ENCODE data around the gene MRPL40. TPM values are rescaled to one million over a fixed set of nuclear protein-coding genes. Genes with fewer than 3 reads are reported as not detected.
A peak's percentile ranks its signal among the peaks of the same experiment; 100 is the strongest.

MRPL40 gene
- total and polyA plus RNA-seq, 2 experiments from 2014 or later, result 15.5 to 53.5 TPM

DNA sequence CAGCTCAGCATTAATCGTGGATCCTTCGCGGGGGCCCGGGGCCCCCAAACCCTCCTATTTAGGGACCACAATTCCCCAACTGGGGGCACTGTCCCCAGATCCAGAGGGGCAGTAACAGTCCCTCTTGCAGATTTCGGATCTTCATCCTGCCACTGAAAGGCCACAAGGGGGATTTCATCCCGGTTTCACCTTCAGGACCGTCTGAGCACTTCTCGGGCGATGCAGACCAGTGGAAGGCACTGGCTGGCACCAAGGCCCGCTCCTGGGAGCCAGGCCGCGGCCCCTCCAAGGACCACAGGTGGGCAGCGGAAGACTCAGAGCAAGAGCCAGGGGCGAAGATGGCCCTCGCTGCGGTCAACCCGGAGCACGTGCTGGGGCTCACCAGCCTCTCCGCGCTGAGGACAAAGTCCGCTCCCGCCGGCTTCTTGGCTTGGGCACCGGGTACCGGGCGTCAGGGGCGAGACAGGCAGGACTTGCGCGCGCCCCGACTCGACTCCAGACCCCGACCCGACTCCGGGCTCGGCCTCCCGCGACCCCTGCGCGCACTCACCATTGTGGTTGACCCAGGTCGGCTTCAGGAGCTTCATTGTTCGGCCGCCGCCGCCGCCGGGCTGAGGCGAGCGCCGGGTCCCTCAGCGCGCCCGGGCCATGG is 1.3 kb upstream of the MRPL40 start:
- peak overlapping the region; percentile 95 for H3K4me3 ChIP-seq
- H3K4me1 ChIP-seq (ENCODE audit: insufficient read depth), result peaks cover 19% of the 10 kb centered on the region
- H3K4me1 Mint-ChIP-seq, result peaks cover 21% of the 10 kb centered on the region
- H3K4me2 ChIP-seq, result peak overlapping the region; percentile 100
- H3K4me3 Mint-ChIP-seq, result peak overlapping the region; percentile 85
- H2AFZ ChIP-seq, result no peak overlapping the region
- no peak for TF ChIP-seq JUNB (IDR thresholded peaks at IDR 0.05; ENCODE audit: unreplicated experiment)
- TF ChIP-seq, protein P1, sequence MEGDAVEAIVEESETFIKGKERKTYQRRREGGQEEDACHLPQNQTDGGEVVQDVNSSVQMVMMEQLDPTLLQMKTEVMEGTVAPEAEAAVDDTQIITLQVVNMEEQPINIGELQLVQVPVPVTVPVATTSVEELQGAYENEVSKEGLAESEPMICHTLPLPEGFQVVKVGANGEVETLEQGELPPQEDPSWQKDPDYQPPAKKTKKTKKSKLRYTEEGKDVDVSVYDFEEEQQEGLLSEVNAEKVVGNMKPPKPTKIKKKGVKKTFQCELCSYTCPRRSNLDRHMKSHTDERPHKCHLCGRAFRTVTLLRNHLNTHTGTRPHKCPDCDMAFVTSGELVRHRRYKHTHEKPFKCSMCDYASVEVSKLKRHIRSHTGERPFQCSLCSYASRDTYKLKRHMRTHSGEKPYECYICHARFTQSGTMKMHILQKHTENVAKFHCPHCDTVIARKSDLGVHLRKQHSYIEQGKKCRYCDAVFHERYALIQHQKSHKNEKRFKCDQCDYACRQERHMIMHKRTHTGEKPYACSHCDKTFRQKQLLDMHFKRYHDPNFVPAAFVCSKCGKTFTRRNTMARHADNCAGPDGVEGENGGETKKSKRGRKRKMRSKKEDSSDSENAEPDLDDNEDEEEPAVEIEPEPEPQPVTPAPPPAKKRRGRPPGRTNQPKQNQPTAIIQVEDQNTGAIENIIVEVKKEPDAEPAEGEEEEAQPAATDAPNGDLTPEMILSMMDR (conservative IDR thresholded peaks at IDR 0.05; ENCODE audit: low read depth in 2 of 2), result peak; percentile 2 to 48; a peak in 3 of 4 replicates
- DNase-seq (ENCODE audit: low spot score) (peak; percentile 66), ATAC-seq (peak; percentile 13)
- no peaks in the 10 kb centered on the region for H3K27me3 ChIP-seq (ENCODE audit: insufficient read depth)
- H3K9me2 ChIP-seq (ENCODE audit: insufficient read depth), result no peaks in the 10 kb centered on the region
- no peaks in the 10 kb centered on the region for H3K9me3 Mint-ChIP-seq
- H3K27me3 Mint-ChIP-seq (ENCODE audit: insufficient read depth, low read depth, poor library complexity), result peaks cover 13% of the 10 kb centered on the region
- no peaks in the 10 kb centered on the region for H3K36me3 ChIP-seq (ENCODE audit: insufficient read depth)
- H3K36me3 Mint-ChIP-seq (ENCODE audit: low read depth), result peaks cover 19% of the 10 kb centered on the region
- peaks cover 52% of the 10 kb centered on the region for H3K79me2 ChIP-seq (replicated peaks; ENCODE audit: insufficient read depth)
- peaks cover 13% of the 10 kb centered on the region; the same call in 1 of the 2 replicates for H3F3A ChIP-seq (replicated peaks; ENCODE audit: low read depth)
- peak overlapping the region; percentile 43 for H3K27ac Mint-ChIP-seq
- peak overlapping the region; percentile 84 for H3K27ac ChIP-seq (ENCODE audit: low read depth)
- H4K20me1 ChIP-seq (replicated peaks; ENCODE audit: insufficient read depth), result peaks cover 49% of the 10 kb centered on the region

DNA sequence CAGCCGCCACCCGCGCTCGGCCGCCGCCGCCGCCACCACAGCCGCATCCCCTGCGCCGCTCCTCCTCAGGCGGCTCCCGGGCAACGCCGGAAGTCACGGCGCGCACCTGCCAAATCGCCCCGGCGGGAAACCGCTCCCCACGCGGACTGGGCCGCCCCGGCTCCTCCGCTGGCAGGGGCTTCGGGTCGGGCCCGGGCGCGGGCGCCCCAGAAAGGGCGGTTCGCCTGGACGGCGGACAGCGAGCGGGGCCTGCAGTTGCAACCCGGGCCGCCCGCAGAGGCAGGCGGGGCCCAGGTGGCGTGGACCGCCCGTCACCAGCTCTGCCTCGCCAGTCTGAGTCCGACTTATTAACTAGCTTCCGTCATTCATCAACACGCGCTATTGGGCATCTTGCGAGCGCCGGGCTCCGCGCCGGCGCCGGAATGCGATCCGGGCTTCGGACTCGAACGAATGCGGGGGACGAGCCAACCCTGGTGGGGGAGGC is 654 bp upstream of the MRPL40 start, which contains the start of gene HIRA:
HIRA (minus strand) TSS at position 85 of the 484 bp plus-strand sequence. CDS start 257 bp downstream, outside the sequence.
- peak within 1 kb of the TSS; percentile 88 for H3K27ac Mint-ChIP-seq
- peaks cover 13% of the 10 kb centered on the region for H3K27me3 Mint-ChIP-seq (ENCODE audit: insufficient read depth, low read depth, poor library complexity)
- H3K4me1 Mint-ChIP-seq, result peaks cover 21% of the 10 kb centered on the region
- Histone ChIP-seq H2AFZ (peak within 1 kb of the TSS; percentile 91), H3K36me3 (ENCODE audit: insufficient read depth) (no peaks in the 10 kb centered on the region), H3K4me3 (peak within 1 kb of the TSS; percentile 95), H3K79me2 (replicated peaks; ENCODE audit: insufficient read depth) (peaks cover 45% of the 10 kb centered on the region), H3K27me3 (ENCODE audit: insufficient read depth) (no peaks in the 10 kb centered on the region), H3K27ac (ENCODE audit: low read depth) (peak within 1 kb of the TSS; percentile 93), H3F3A (replicated peaks; ENCODE audit: low read depth) (peaks cover 13% of the 10 kb centered on the region; the same call in 1 of the 2 replicates), H3K4me2 (peak within 1 kb of the TSS; percentile 100), H3K4me1 (ENCODE audit: insufficient read depth) (peaks cover 19% of the 10 kb centered on the region), H4K20me1 (replicated peaks; ENCODE audit: insufficient read depth) (peaks cover 45% of the 10 kb centered on the region), H3K9me2 (ENCODE audit: insufficient read depth) (no peaks in the 10 kb centered on the region)
- peak; percentile 66 for ATAC-seq
- no peaks in the 10 kb centered on the region for H3K9me3 Mint-ChIP-seq
- H3K36me3 Mint-ChIP-seq (ENCODE audit: low read depth), result peaks cover 21% of the 10 kb centered on the region
- H3K4me3 Mint-ChIP-seq, result peak within 1 kb of the TSS; percentile 85
- peak; percentile 84 for DNase-seq (ENCODE audit: low spot score)
- TF ChIP-seq POLR2AphosphoS5 (IDR thresholded peaks at IDR 0.05; ENCODE audit: low read depth), result peak; percentile 50
- no peak for TF ChIP-seq NANOG (IDR thresholded peaks at IDR 0.05; ENCODE audit: borderline replicate concordance)
- TF ChIP-seq, protein P2, sequence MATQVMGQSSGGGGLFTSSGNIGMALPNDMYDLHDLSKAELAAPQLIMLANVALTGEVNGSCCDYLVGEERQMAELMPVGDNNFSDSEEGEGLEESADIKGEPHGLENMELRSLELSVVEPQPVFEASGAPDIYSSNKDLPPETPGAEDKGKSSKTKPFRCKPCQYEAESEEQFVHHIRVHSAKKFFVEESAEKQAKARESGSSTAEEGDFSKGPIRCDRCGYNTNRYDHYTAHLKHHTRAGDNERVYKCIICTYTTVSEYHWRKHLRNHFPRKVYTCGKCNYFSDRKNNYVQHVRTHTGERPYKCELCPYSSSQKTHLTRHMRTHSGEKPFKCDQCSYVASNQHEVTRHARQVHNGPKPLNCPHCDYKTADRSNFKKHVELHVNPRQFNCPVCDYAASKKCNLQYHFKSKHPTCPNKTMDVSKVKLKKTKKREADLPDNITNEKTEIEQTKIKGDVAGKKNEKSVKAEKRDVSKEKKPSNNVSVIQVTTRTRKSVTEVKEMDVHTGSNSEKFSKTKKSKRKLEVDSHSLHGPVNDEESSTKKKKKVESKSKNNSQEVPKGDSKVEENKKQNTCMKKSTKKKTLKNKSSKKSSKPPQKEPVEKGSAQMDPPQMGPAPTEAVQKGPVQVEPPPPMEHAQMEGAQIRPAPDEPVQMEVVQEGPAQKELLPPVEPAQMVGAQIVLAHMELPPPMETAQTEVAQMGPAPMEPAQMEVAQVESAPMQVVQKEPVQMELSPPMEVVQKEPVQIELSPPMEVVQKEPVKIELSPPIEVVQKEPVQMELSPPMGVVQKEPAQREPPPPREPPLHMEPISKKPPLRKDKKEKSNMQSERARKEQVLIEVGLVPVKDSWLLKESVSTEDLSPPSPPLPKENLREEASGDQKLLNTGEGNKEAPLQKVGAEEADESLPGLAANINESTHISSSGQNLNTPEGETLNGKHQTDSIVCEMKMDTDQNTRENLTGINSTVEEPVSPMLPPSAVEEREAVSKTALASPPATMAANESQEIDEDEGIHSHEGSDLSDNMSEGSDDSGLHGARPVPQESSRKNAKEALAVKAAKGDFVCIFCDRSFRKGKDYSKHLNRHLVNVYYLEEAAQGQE (IDR thresholded peaks at IDR 0.05; ENCODE audit: unreplicated experiment), result no peak
- no peak for TF ChIP-seq STAT1 (IDR thresholded peaks at IDR 0.05; ENCODE audit: unreplicated experiment)
- TF ChIP-seq JUNB (IDR thresholded peaks at IDR 0.05; ENCODE audit: unreplicated experiment), result no peak
- no peak for TF ChIP-seq EZH2 (IDR thresholded peaks at IDR 0.05; ENCODE audit: low read depth, unreplicated experiment)
- TF ChIP-seq, protein P3, sequence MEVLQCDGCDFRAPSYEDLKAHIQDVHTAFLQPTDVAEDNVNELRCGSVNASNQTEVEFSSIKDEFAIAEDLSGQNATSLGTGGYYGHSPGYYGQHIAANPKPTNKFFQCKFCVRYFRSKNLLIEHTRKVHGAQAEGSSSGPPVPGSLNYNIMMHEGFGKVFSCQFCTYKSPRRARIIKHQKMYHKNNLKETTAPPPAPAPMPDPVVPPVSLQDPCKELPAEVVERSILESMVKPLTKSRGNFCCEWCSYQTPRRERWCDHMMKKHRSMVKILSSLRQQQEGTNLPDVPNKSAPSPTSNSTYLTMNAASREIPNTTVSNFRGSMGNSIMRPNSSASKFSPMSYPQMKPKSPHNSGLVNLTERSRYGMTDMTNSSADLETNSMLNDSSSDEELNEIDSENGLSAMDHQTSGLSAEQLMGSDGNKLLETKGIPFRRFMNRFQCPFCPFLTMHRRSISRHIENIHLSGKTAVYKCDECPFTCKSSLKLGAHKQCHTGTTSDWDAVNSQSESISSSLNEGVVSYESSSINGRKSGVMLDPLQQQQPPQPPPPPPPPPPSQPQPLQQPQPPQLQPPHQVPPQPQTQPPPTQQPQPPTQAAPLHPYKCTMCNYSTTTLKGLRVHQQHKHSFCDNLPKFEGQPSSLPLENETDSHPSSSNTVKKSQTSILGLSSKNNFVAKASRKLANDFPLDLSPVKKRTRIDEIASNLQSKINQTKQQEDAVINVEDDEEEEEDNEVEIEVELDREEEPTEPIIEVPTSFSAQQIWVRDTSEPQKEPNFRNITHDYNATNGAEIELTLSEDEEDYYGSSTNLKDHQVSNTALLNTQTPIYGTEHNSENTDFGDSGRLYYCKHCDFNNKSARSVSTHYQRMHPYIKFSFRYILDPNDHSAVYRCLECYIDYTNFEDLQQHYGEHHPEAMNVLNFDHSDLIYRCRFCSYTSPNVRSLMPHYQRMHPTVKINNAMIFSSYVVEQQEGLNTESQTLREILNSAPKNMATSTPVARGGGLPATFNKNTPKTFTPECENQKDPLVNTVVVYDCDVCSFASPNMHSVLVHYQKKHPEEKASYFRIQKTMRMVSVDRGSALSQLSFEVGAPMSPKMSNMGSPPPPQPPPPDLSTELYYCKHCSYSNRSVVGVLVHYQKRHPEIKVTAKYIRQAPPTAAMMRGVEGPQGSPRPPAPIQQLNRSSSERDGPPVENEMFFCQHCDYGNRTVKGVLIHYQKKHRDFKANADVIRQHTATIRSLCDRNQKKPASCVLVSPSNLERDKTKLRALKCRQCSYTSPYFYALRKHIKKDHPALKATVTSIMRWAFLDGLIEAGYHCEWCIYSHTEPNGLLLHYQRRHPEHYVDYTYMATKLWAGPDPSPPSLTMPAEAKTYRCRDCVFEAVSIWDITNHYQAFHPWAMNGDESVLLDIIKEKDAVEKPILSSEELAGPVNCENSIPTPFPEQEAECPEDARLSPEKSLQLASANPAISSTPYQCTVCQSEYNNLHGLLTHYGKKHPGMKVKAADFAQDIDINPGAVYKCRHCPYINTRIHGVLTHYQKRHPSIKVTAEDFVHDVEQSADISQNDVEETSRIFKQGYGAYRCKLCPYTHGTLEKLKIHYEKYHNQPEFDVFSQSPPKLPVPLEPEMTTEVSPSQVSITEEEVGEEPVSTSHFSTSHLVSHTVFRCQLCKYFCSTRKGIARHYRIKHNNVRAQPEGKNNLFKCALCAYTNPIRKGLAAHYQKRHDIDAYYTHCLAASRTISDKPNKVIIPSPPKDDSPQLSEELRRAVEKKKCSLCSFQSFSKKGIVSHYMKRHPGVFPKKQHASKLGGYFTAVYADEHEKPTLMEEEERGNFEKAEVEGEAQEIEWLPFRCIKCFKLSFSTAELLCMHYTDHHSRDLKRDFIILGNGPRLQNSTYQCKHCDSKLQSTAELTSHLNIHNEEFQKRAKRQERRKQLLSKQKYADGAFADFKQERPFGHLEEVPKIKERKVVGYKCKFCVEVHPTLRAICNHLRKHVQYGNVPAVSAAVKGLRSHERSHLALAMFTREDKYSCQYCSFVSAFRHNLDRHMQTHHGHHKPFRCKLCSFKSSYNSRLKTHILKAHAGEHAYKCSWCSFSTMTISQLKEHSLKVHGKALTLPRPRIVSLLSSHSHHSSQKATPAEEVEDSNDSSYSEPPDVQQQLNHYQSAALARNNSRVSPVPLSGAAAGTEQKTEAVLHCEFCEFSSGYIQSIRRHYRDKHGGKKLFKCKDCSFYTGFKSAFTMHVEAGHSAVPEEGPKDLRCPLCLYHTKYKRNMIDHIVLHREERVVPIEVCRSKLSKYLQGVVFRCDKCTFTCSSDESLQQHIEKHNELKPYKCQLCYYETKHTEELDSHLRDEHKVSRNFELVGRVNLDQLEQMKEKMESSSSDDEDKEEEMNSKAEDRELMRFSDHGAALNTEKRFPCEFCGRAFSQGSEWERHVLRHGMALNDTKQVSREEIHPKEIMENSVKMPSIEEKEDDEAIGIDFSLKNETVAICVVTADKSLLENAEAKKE (CRISPR knock-in tag; IDR thresholded peaks at IDR 0.05), result no peak
- no peak for TF ChIP-seq EZH2phosphoT487 (IDR thresholded peaks at IDR 0.05; ENCODE audit: unreplicated experiment)

Data from GM23338 (cell line).